GM19324 (cell line): Measurements from ENCODE around the gene SMARCE1.

ENCODE experiments used
- ATAC-seq: cut with Tn5 transposase; IDR thresholded peaks from one replicate; pipeline ENCODE4 v1.9.1; 2021; ENCODE audit warnings: mild to moderate bottlenecking, moderate library complexity; ENCODE audit not compliant: unreplicated experiment, low FRiP score

The SMARCE1 gene

GRCh38 chr17:40613467-40614154 is 34.0 kb downstream of the SMARCE1 start:
- ATAC-seq = no peak

GRCh38 chr17:40612599-40613244 is 34.9 kb downstream of the SMARCE1 start:
- ATAC-seq = no peak

- no peak for ATAC-seq
Observed at GRCh38 chr17:40611840-40612474, 35.7 kb downstream of the SMARCE1 start.

GRCh38 chr17:40610359-40610758 is 37.3 kb downstream of the SMARCE1 start:
- ATAC-seq = no peak

- ATAC-seq = no peak
Observed at GRCh38 chr17:40608061-40608581, 39.5 kb downstream of the SMARCE1 start.

GRCh38 chr17:40607641-40608040 is 40.0 kb downstream of the SMARCE1 start:
- ATAC-seq = no peak

GRCh38 chr17:40606548-40607353 is 40.9 kb downstream of the SMARCE1 start:
- no peak for ATAC-seq

- ATAC-seq = no peak
Observed at GRCh38 chr17:40605306-40605705, 42.3 kb downstream of the SMARCE1 start.

GRCh38 chr17:40604327-40605080 is 43.1 kb downstream of the SMARCE1 start:
- no peak for ATAC-seq

- no peak for ATAC-seq
Observed at GRCh38 chr17:40602445-40603443, 44.9 kb downstream of the SMARCE1 start.

- no peak for ATAC-seq
Observed at GRCh38 chr17:40600486-40601046, 47.1 kb downstream of the SMARCE1 start.

- no peak for ATAC-seq
Observed at GRCh38 chr17:40599468-40599763, 48.2 kb downstream of the SMARCE1 start.

- peak; percentile 73 for ATAC-seq
Observed at GRCh38 chr17:40598619-40599467, 48.8 kb downstream of the SMARCE1 start.

GRCh38 chr17:40598301-40598618 is 49.4 kb downstream of the SMARCE1 start:
- ATAC-seq = no peak

GRCh38 chr17:40597556-40598300 is 49.9 kb downstream of the SMARCE1 start:
- no peak for ATAC-seq

GRCh38 chr17:40597156-40597555 is 50.5 kb downstream of the SMARCE1 start:
- ATAC-seq = no peak

GRCh38 chr17:40596261-40596919 is 51.2 kb downstream of the SMARCE1 start:
- ATAC-seq = no peak
